ENCODE data around the gene MCRS1. TPM values are rescaled to one million over a fixed set of nuclear protein-coding genes. Genes with fewer than 3 reads are reported as not detected.

The MCRS1 gene
- total RNA-seq, 4 donors from 2014 or later: 20.0 to 81.2 (median 50.4) TPM

DNA sequence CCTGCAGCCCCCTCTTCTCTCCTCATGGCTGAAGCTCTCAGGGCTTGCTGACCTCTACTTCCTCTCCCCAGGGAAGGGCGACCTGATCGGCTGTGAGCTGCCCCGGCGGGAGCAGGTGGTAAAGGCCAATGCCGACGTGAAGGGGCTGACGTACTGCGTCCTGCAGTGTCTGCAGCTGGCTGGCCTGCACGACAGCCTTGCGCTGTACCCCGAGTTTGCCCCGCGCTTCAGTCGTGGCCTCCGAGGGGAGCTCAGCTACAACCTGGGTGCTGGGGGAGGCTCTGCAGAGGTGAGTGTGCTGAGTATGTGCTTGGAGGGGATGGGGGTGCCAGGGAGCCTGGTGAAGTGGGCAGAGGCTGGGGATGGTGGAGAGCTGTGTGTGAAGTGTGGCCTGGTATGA lies 13.7 kb downstream of the MCRS1 start:
- Histone ChIP-seq H3K36me3 (no peaks in the 10 kb centered on the region), H3K4me3 (no peak overlapping the region), H3K27me3 (no peaks in the 10 kb centered on the region), H3K9me3 (no peaks in the 10 kb centered on the region), H3K27ac (no peak overlapping the region), H3K4me1 (no peaks in the 10 kb centered on the region)
- intact Hi-C loops (cut with DNase I; ENCODE audit: low total_unique reads): no loop called here
- DNase-seq: no peak
- TF ChIP-seq POLR2A (IDR thresholded peaks at IDR 0.05): no peak
- TF ChIP-seq, protein P1, sequence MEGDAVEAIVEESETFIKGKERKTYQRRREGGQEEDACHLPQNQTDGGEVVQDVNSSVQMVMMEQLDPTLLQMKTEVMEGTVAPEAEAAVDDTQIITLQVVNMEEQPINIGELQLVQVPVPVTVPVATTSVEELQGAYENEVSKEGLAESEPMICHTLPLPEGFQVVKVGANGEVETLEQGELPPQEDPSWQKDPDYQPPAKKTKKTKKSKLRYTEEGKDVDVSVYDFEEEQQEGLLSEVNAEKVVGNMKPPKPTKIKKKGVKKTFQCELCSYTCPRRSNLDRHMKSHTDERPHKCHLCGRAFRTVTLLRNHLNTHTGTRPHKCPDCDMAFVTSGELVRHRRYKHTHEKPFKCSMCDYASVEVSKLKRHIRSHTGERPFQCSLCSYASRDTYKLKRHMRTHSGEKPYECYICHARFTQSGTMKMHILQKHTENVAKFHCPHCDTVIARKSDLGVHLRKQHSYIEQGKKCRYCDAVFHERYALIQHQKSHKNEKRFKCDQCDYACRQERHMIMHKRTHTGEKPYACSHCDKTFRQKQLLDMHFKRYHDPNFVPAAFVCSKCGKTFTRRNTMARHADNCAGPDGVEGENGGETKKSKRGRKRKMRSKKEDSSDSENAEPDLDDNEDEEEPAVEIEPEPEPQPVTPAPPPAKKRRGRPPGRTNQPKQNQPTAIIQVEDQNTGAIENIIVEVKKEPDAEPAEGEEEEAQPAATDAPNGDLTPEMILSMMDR (IDR thresholded peaks at IDR 0.05): no peak

DNA sequence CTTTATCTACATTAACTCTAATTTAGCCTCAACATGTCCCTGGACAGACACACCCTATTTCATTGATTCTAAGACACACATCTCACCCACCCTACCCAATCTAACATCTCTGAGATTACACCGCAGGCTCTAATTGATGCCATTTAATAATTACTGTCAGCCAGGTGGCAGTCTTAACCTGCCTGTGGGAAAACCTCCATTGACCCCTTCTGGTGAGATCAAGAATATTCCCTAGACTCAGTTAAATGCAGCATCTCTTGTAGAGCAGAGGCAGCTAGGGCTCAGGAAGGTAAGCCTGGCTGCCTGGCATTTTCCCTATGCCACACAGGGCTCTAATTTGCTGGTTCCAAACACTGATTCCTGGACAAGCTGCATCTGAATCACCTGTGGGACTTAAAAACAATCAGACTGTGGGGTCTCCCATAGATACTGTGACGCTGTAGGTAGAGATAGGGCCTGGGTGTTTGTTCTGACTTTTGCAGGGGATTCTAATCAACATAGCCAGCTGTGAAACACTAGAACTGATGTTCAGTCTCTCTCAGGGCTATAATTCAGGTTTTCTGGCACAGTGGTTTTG lies 14.3 kb downstream of the MCRS1 start:
- Histone ChIP-seq H3K36me3 (no peaks in the 10 kb centered on the region), H3K9me3 (no peaks in the 10 kb centered on the region), H3K27me3 (no peaks in the 10 kb centered on the region), H3K27ac (no peak overlapping the region), H3K4me1 (no peaks in the 10 kb centered on the region), H3K4me3 (no peak overlapping the region)
- TF ChIP-seq POLR2A (IDR thresholded peaks at IDR 0.05): no peak
- TF ChIP-seq, protein P1 (IDR thresholded peaks at IDR 0.05): no peak
- intact Hi-C loops (cut with DNase I; ENCODE audit: low total_unique reads): no loop called here
- DNase-seq: no peak

DNA sequence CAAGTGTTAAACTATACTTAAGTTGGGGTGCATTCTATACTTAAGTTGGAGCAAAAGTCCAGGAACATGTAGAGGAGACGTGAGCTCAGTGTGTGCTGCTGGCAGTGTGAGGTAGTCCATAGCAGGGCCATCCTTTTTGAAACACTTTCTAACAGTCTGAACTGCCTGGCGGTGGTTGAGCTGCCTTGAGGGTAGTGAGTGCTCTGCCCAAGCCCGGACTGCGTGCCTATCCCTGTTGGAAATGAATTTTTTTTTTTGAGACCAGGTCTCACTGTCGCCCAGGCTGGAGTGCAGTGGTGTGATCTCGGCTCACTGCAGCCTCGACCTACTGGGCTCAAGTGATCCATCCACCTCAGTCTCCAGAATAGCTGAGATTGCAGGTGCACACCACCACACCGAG lies 15.0 kb downstream of the MCRS1 start:
- Histone ChIP-seq H3K4me3 (no peak overlapping the region), H3K36me3 (no peaks in the 10 kb centered on the region), H3K9me3 (no peaks in the 10 kb centered on the region), H3K27ac (no peak overlapping the region), H3K4me1 (no peaks in the 10 kb centered on the region), H3K27me3 (no peaks in the 10 kb centered on the region)
- intact Hi-C loops (cut with DNase I; ENCODE audit: low total_unique reads): no loop called here
- no peak for TF ChIP-seq POLR2A (IDR thresholded peaks at IDR 0.05)
- DNase-seq: no peak

DNA sequence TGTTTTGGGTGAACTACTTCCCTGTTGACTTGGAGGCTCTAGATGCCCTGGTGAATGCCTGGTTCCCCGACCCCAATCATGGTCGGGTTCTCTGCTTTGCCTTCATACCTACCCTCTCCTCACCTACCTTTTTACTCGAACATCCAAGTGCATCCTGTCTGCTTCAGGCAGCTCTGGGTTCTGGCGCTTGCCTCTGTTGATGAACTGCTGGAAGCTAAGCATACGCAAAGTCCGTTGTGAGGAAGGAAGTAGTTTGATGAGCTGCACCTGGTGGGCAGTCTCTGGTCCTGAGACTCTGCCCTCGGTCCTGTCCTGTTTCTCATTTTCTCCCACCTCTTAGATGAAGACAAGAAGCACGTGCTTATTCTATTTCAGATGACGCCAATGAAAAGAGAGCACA lies 15.5 kb downstream of the MCRS1 start:
- TF ChIP-seq POLR2A (IDR thresholded peaks at IDR 0.05): no peak
- H3K4me3 ChIP-seq: no peak overlapping the region
- H3K9me3 ChIP-seq: no peaks in the 10 kb centered on the region
- no peaks in the 10 kb centered on the region for H3K27me3 ChIP-seq
- no peak overlapping the region for H3K27ac ChIP-seq
- no peak for DNase-seq
- no peaks in the 10 kb centered on the region for H3K4me1 ChIP-seq
- intact Hi-C loops (cut with DNase I; ENCODE audit: low total_unique reads): no loop called here
- no peaks in the 10 kb centered on the region for H3K36me3 ChIP-seq

DNA sequence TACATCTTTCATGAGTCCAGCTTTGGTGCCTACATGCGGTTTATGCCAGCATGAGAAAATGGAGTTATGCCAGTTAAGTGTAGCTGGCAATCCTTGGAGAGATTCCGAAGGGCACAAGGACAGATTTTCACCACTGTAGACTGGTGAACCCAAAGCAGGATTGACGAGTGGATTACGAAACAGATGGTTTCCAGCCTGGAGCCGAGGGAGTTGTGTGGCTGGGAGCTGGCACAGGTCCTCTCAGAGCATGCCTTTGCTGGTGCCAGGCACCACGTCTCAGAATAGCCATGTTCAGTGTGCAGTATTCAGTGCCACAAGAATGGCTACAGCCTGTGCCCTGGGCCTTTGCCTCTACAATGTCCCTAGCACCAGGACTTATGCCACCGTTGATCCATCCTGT lies 15.9 kb downstream of the MCRS1 start:
- H3K27ac ChIP-seq: no peak overlapping the region
- no peak for DNase-seq
- no peaks in the 10 kb centered on the region for H3K4me1 ChIP-seq
- no peaks in the 10 kb centered on the region for H3K27me3 ChIP-seq
- TF ChIP-seq, protein P1 (IDR thresholded peaks at IDR 0.05): no peak
- no peak for TF ChIP-seq POLR2A (IDR thresholded peaks at IDR 0.05)
- H3K4me3 ChIP-seq: no peak overlapping the region
- H3K36me3 ChIP-seq: no peaks in the 10 kb centered on the region
- intact Hi-C loops (cut with DNase I; ENCODE audit: low total_unique reads): no loop called here
- H3K9me3 ChIP-seq: no peaks in the 10 kb centered on the region

DNA sequence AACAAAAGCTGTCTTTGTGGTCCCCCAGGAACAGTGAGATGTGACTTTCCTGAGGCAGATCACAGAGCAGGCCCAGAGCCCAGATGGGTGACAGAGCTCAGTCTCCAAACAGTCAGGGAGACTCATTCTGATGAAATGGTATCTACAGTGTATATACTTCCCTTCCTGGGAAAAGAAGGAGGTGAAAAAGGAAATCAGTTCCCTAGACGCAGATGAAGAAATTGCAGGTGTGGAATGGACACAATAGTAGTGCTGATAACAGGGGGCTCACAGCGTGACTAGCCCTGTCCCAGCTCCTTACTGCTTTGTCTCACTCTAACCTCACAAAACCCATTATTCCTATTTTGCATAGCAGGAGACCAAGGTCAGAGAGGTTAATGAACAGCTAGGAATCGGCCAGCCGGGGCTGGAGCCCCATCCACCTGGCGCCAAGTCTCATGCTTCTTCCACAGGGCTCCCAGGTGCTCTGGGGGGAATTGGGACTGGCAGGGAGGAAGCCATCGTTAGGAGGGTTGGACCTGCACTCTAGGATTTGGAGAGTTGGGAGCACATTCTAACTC lies 17.2 kb downstream of the MCRS1 start:
- H3K27me3 ChIP-seq: no peaks in the 10 kb centered on the region
- intact Hi-C loops (cut with DNase I; ENCODE audit: low total_unique reads): no loop called here
- DNase-seq: no peak

More for the DNA sequence above, 17.2 kb downstream of the MCRS1 start:
- Histone ChIP-seq H3K4me3 (no peak overlapping the region), H3K9me3 (no peaks in the 10 kb centered on the region), H3K4me1 (no peaks in the 10 kb centered on the region), H3K36me3 (no peaks in the 10 kb centered on the region), H3K27ac (no peak overlapping the region)
- TF ChIP-seq, protein P1 (IDR thresholded peaks at IDR 0.05): no peak
- no peak for TF ChIP-seq POLR2A (IDR thresholded peaks at IDR 0.05)
